HG03378 (cell line): ENCODE data around the gene SIGLEC12.

Experiments
- ATAC-seq: cut with Tn5 transposase; IDR thresholded peaks from one replicate; pipeline ENCODE4 v1.9.1; 2021; ENCODE audit warnings: mild to moderate bottlenecking, moderate library complexity; ENCODE audit not compliant: unreplicated experiment

The SIGLEC12 gene

DNA sequence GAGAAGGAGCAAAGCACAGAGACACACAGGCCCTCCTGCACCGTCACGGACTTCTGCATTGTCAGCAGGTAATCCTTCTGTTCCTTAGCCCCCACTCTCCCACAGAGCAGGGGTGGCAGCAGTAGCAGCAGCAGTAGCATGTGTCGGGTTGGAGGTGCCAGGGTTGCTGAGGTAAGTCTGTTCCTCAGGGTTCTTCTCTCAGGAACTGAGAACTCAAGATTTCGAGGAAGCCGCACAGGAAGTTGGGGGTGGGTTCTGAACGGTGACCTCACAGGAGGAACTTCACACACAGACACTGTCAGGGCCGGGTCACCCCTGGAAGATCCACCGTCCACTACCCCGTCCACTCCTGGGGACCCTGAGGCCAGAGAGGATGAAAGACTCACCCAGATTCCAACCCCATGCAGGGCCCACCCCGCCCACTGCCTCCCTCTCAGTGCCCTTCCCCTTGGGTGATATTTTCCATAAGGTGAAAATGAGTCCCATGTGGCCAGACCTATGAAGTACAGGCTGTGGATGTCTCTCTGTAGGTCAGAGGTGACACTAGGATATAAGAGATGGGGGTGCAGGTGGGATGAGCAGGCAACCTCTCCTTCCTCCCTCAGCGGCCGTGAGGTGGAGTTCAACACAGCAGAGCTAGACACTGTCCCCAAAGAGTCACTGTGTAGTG is at the start of gene SIGLEC12:
TSS of gene SIGLEC12 (minus strand) at position 207 of the 670 bp plus-strand sequence. CDS start at position 140, 67 bp downstream.
- no peak for ATAC-seq

DNA sequence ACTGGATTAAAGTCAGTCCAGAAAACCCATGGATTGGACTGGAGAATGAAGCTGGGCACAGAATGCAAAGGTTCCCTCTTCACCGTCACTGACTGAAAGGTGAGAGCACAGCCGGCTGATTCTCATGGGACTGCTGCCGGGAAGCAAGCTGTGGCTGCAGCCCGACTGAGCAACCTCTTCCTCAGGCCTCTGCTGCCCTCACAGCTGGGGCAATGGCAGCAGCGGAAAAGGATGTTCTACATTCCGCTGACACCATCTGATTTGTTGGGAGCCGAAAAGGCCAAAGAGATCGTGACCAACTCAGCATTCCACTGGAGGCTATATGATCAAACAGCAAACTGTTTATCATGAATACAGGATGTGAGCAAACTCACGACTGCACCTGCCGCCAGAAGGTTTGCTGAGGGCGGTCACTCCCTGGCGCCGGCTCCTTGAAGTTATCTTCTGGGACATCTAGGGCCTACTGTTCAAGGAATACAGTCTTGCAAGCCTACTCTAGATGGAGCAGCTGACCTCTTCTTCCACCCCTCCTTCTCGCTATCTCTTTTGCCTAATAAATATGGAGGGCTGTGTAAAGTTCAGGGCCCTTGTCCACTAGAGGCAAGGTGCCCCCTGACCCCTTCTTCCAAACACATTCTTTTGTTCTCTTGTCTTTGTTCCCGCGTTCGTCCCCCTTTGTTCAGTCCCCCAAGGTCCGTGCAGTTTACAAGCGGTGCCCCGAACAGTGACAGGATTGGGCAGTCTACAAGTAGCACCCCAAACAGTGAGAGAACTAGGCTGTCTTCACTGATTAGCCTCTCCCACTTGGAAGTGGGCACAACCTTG is 49.5 kb upstream of the SIGLEC12 start:
- no peak for ATAC-seq

DNA sequence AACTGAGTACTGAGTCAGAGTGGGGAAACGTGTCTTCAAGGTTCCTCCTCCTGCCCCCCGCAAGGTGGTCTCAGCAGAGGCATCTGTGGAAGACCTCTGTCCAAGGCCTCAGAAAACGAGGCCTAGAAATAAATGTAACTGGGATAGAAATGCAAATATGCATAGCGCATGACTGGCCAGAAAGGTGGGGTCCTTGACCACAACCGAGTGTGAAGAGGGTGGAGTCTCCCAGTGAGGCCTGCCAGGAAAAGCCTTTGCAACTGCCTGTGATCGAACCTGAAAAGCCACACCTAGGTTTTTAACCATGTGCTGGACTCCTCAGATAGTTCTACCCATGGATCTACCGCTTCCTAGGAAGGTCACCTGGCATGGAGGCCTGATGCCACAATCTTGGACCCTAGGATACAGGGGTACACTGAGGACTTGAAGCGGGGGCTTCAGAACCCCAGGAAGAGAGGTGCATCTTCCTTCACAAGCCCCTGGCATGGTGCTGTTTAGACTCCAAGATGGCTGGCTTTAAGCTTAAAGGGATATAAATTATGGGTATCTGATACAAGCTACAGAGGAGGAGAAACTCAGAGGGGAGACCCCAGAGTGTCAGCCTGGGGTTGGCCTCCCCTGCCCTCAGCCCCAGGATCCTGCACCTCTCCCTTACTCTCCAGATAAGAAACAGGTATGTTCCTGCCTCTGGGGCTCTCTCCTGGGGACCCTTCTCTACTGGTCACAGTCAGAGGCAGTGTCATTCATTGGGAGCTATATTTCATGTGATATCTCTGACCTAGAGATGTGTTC is 48.1 kb upstream of the SIGLEC12 start:
- no peak for ATAC-seq

DNA sequence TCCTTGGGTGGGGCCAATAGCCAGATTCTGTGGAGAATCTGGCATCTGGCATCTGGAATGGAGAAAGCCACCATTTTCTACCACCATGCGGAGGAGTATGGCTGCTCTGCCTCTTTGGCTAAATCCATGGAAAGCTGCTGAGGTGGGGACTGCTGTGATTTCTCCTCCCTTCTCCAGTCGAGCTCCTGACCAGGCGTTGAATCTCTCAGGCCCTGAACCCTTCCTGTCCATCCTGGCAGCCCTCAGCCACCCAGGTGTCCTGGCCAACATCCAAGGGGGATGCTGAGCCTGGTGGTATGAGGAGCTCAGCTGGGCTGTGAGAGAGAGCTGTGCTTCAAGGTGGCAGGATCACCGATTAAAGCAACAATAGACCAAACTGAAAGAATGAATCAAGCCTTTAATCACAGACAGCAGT is 47.3 kb upstream of the SIGLEC12 start:
- no peak for ATAC-seq

DNA sequence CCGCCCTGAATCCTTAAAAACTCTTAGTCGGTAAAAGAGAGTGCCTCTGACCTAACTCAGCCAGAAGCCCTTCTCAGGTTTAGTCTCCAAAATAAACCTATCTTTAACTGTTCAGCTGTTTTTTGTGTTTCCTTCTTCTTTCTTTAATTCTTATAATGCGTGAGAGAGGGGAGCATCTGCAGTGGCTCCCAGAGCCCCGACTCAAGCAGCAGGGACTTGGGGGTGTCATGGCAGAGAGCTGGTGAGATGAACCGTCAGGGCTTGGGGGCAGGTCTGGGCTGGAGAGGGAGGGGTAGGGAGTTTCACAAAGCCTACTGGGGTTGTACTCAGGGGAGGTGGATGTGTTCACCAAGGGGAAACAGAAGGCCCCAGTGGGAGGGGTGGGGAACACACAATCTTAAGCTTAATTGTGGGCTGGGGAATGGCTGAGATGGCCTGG is 46.6 kb upstream of the SIGLEC12 start:
- no peak for ATAC-seq

DNA sequence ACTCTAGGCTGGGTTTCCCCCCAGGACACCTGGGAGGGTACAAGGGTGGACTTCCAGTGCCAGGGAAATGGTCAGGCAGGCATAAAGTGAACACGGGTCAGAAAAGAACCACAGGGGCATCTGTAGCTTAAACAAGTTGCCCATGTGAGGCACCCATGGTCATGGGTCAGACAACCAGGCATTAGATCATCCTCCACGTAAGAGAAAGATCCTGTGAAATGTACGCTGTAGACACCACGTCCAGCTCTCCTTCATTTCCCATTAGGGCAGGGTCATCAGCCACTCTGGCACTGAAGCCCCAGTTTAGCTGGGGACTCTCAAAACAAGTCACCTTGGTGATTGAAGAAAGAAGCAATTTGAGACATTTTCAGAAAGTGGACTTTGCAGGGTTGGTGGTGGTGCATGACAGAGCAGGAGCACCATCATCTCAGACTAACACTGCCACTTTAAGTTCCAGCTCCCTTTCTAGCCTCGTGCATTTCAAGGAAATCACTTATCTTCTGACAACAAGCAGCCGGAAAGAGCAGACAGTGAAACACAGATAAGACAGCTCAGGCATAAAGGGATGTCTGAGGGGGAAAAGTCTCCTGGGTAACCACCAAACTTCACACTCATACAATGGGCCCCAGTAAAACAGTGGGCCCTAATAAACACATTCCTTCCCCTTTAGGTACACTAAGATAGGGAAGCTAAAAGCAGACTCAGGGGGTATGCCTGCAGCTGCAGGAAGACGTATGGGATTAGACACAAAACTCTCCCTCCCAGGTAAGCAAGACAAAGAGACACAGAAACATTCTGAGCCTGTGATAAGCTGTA is 46.0 kb upstream of the SIGLEC12 start:
- no peak for ATAC-seq

DNA sequence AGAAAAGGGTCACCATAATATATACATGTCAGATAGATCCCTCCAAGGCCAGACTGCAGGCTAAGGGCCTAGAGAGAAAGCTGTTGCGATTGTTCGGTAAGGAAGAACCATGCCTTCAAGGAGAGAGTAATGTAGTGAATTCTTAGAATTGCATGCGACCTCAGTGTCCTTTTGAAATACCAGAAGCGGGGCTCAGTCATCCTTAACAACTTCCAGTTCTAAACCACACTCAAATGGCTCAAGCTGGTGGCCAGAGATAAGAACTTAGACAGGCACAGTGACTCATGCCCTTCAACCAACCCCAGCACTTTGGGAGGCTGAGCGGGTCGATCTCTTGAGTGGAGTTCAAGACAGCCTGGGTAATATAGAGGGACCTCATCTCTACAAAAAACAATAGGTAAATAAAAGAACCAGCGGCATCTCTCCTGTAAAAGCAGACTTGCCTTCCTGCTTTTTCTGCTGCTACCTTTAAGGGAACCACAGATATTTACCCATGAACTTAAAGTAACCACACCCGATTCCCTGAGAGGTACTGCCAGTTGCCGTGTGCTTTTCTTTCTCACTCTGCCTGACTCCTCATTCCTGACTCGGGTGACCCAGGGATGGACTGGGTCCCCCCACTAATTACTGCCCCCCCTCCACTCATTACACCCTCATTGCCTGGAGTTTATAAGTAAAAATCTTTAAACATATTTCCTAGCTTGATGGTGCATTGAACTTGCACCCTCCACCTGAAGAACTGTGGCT is 45.2 kb upstream of the SIGLEC12 start:
- no peak for ATAC-seq

DNA sequence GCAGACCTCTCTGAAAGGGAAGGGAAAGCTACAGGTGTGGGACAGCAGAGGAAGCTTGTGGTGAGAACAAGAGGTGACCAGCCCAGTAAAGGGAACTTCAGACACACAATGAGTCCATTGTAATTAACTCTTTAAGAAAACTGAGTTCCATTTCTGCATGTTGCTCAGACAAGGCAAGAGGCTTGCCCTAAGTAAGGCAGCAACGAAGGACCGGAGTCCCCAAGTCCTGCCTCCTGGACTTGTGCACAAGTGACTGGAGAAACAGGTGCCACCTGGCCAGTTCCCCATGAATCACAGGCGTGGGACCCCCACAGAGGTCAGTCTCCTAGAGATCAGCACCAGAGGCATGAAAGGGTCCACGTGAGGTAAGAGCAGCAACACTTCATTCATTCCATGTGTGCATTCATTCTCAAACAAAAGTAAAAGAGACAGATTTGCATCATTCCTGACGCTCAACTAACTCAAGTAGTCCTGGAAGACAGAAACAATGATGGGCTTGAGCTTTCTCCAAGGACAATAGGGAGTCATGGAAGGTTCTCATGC is 44.6 kb upstream of the SIGLEC12 start:
- no peak for ATAC-seq

DNA sequence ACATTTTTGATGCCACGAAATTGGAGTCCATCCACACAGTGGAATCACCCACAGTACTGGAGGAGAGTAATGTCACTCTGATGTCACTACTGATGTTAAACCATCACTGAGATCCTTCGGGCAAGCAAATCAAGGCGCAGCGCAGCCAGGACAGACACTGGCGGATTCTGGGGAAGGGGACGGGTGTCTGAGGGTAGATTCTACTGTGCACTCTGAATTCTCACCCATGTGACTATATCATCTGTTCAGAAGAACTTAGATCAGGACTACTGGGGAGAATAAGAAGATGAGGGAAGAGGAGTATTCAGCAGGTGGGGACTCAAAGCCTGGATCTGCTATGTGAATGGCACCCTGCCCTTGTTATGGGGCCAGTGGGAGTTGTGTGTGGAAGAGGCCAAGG is 42.4 kb upstream of the SIGLEC12 start:
- no peak for ATAC-seq

DNA sequence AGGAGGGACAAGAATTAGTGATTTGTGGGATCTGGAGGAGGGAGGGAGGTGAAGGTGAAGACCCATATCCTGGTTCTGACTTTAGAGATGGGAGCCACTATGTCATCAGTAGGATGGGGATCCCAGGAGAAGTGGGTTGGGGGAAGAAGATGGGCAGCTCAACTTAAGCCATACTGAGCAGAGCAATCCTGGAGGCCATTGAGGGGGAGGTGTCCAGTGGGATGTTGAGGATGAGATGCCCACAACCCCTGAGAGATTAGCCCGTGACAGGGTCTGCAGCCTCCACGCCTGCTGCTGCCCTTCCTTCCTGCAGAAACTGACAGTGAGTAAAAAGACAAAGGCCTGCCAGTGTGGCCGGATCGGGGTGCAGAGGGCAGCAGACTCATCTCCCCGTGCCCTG is 41.1 kb upstream of the SIGLEC12 start:
- no peak for ATAC-seq

DNA sequence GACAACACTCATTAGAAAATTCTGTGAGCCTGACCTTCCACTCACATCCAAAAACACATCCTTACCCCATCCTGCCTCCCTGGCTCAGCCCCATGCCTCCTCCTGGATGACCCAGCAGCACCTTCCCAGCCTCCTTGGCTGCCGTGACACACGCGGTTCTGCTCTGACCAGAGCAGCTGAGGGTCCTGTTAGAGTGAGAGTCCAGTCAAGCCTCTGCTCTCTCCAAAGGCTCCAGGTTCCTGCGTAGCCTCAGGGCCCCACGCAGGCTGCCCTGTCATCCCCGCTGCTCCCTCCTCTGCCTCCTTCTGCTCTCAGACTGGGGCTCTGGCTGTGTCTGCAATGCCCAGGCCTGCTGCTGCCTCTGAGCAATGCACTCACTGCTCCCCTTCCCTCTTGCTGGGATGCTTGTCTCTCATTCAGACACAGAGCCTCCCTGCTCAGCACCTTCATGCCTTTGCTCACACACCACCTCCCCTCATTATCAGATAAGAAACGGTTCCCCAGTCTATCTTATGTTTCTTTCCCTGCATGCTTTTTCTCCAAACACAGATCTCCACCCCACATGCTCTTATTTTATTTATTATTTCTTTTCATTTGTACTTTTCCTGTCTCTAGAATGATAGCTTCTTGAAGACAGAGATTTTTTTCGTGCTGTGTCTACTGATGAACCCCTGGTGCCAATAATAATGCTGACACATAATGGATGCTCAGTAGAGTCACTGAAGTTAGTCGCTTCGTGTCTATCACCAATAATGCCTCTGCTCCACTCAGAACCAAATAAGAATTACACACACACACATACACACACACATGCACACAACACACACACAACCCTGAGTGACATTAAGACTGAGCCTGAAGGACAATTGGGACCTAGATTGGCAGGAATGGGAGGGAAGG is 40.1 kb upstream of the SIGLEC12 start:
- ATAC-seq, result no peak

DNA sequence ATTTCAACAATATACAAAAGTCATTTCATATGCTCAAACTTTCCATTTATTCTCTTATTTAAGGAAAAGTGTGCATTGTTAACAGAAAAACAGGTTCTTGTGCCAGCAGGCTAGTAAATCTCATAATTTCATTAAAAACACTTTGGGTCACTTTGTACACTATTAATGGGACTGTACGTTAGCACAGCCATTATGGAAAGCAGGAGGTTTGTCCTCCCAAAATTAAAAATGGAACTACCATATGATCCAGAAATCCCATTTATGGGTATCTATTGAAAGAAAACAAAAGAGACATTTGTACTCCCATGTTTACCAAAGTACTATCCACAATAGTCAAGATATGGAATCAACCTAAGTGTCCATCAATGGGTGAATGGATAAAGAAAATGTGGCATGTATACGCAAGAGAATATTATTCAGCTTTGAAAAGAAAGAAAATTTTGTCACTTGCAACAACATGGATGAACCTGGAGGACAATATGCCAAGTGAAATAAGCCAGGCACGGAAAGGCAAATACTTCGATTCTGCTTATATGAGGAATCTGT is 38.3 kb upstream of the SIGLEC12 start:
- no peak for ATAC-seq

DNA sequence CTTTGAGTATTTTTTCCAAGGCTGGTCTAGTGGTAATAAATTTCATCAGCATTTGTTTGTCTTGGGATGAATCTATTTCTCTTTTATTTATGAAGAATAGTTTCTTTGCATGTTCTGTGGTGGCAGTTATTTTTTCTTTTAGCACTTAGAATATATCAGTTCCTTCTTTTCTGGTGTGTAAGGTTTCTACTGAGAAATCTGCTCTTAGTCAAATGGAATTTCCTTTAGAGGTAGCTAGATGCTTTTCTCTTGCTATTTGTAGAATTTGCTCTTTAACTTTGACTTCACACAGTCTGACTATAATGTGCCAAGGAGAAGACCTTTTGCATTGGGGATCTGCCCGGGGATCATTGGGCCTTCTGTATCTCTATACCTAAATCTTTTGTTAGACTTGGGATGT is 33.9 kb upstream of the SIGLEC12 start:
- ATAC-seq, result no peak

DNA sequence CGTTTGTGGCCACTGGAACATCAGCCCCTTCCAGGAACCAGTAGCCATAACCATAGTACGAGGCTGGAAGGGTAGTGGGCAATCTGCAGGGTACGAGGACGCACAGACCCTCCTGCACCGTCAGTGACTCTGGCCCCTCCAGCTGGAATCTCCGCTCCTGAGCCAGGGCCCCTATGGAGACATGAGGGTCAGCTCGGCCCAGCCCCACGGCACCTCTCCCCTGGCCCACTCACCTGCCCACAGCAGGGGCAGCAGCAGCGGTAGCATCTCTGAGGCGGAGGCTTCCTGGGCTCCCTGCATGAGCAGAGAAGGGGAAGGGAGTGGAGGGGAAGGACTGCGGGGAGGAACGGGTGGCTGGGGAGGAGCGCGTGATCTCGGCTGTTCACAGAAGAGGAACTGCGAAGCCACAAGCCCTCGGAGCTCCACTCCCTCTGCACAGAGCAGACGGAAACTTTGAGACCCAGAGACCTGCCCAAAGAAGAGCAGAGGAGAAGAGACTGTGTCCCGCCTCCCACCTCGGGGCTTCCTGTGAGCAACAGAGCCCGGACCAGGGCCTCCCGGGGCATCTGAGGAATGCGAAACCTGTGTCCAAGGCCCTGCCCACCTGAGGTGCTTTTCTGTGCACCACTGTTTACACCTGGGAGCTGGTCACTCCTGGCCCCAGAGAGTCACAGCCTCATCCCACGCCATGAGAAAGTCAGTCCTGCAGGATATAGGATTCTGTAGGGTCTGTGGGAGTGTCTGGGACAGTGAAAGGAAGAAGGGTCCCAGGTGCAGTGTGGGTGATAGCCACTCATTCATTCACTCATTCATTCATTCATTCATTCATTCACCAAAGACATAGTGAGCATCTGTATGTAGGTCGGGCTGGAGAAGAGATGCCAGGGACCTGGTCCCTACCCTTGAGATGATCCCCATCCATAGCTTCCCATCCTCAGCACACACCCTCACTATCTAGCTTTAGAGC is 30.0 kb upstream of the SIGLEC12 start, which contains the start of gene SIGLEC6:
TSS of gene SIGLEC6 (minus strand) at position 322 of the 967 bp plus-strand sequence. CDS start at position 300, 22 bp downstream.
- ATAC-seq, result no peak

DNA sequence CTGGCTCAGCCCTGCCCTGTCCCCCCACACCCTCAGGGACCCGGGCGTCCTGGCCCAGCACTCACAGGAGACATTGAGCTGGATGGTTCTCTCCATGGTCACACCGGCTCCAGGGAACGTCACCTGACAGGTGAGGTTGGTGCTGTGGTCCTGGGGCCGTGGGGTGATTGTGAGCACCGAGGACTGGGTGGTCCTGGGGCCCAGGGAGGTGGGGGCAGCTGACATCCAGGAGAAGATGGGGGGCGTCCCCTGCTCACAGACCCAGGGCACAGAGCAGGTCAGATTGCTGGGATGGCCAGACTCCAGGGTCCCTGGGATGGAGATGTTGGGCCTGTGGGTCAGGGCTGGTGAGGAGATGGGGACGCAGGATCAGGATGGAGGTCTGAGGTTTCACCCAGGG is 29.0 kb upstream of the SIGLEC12 start:
- no peak for ATAC-seq

DNA sequence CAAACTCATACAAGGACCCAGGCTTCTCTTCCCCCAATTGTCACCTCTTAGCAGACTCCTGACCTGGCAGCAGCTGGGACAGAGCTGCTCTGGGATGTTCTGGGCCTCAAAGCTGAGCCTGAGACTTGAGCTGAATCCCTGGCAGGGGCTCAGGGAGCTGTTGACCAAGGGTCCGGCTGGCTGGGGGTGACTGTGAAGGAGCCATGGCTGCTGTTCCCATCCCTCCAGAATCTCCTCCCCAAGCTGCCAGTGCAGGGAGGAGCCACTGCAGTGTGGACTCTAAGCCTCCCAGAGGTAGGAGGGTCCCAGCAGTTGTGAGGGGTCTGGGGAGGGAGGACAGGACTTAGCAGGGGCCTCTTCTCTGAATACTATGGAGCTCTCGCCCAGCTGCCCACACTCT is 27.7 kb upstream of the SIGLEC12 start:
- ATAC-seq, result no peak

DNA sequence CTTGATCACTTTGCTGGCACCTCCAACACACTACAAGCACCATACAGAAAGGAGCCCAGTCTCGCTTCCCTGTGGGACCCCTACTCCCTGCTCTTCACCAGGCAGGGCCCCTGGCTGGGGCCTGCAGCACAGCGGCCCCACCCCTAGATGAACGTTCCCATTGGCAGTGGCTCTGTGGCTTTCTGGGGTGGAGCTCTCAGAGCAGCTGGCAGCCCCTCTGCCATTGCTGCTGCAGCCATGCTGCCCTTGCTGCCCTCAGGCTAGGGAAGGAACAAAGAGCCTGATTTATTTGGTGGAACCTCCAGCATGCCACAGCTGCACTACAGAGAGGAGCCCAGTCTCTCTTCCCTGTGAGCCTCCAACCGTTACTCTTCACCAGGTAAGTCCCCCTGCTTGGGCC is 24.1 kb upstream of the SIGLEC12 start:
- ATAC-seq, result no peak
